Measurements from ENCODE around the gene ADAP2. TPM values are rescaled to one million over a fixed set of nuclear protein-coding genes. Genes with fewer than 3 reads are reported as not detected.
A peak's percentile ranks its signal among the peaks of the same experiment; 100 is the strongest.
"Not testable (repeated sequence)": the region's sequence is repeated elsewhere in the genome, so short reads cannot be mapped to it uniquely, and the experiment has no call there.

ADAP2 gene, protein sequence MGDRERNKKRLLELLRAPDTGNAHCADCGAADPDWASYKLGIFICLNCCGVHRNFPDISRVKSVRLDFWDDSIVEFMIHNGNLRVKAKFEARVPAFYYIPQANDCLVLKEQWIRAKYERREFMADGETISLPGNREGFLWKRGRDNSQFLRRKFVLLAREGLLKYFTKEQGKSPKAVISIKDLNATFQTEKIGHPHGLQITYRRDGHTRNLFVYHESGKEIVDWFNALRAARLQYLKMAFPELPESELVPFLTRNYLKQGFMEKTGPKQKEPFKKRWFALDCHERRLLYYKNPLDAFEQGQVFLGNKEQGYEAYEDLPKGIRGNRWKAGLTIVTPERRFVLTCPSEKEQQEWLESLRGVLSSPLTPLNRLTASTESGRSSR
- total RNA-seq = 1 to 10 TPM in 1 of 2 donors, not detected in 1; 2.1 TPM

GRCh38 chr17:30921544-30922196 lies at the start of gene ADAP2:
Gene ADAP2 (plus strand): TSS chr17:30921945. CDS start chr17:30922015, 70 bp downstream.
- peaks cover 40% of the 10 kb centered on the region for H3K27me3 Mint-ChIP-seq
- no peaks in the 10 kb centered on the region for H3K36me3 Mint-ChIP-seq (ENCODE audit: low read depth)
- peak; percentile 18 for ATAC-seq (replicated peaks)
- H3K4me3 Mint-ChIP-seq = peak within 1 kb of the TSS; percentile 48
- no peaks in the 10 kb centered on the region for H3K9me3 Mint-ChIP-seq
- H3K4me1 Mint-ChIP-seq = no peaks in the 10 kb centered on the region
- H3K27ac Mint-ChIP-seq = no peak within 1 kb of the TSS

- Mint-ChIP-seq H3K9me3 (no peaks in the 10 kb centered on the region), H3K27me3 (no peaks in the 10 kb centered on the region), H3K36me3 (ENCODE audit: low read depth) (peaks cover 50% of the 10 kb centered on the region), H3K4me3 (no peak overlapping the region), H3K4me1 (no peaks in the 10 kb centered on the region), H3K27ac (no peak overlapping the region)
- no peak for ATAC-seq (replicated peaks)
Observed at GRCh38 chr17:30886187-30886586, 35.6 kb upstream of the ADAP2 start.

- H3K4me1 Mint-ChIP-seq = peaks cover 5% of the 10 kb centered on the region
Observed at GRCh38 chr17:30894236-30894635, 27.5 kb upstream of the ADAP2 start.

GRCh38 chr17:30897311-30897710 lies 24.4 kb upstream of the ADAP2 start:
- Mint-ChIP-seq H3K4me1 (peaks cover 9% of the 10 kb centered on the region), H3K4me3 (no peak overlapping the region), H3K9me3 (no peaks in the 10 kb centered on the region), H3K36me3 (ENCODE audit: low read depth) (peaks cover 87% of the 10 kb centered on the region), H3K27ac (no peak overlapping the region), H3K27me3 (no peaks in the 10 kb centered on the region)
- ATAC-seq (replicated peaks) = no peak

More at GRCh38 chr17:30894236-30894635, 27.5 kb upstream of the ADAP2 start:
- no peaks in the 10 kb centered on the region for H3K27me3 Mint-ChIP-seq
- H3K4me3 Mint-ChIP-seq = no peak overlapping the region
- no peak overlapping the region for H3K27ac Mint-ChIP-seq
- no peaks in the 10 kb centered on the region for H3K9me3 Mint-ChIP-seq
- ATAC-seq (replicated peaks) = no peak
- H3K36me3 Mint-ChIP-seq (ENCODE audit: low read depth) = peaks cover 70% of the 10 kb centered on the region

DNA sequence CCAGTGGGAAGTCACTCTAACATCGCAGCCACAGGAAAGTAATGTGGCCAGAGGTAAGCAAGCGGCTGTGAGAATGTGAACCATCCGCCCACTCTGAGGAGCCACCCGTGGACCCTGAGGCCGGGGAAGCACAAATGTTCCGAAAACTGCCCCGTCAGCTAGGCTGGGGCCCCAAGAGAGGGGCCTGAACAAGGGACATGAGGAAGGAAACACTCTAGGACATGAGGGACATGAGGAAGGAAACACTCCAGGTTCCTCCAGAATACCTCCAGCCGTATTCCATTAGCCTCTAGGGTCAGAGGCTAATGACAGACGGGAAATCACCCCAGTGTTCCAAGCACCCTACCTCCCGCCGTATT lies 16.0 kb upstream of the ADAP2 start:
- H3K4me1 Mint-ChIP-seq = peaks cover 23% of the 10 kb centered on the region
- peak; percentile 54 for ATAC-seq (replicated peaks)

GRCh38 chr17:30906101-30906911 lies 15.4 kb upstream of the ADAP2 start, which contains the start of gene TEFM:
Gene TEFM (minus strand): TSS chr17:30906238. CDS start chr17:30906198, 40 bp downstream.
- Mint-ChIP-seq H3K9me3 (no peaks in the 10 kb centered on the region), H3K4me3 (peak within 1 kb of the TSS; percentile 96), H3K27me3 (no peaks in the 10 kb centered on the region), H3K27ac (peak within 1 kb of the TSS; percentile 98), H3K36me3 (ENCODE audit: low read depth) (peaks cover 29% of the 10 kb centered on the region), H3K4me1 (peaks cover 23% of the 10 kb centered on the region)
- ATAC-seq (replicated peaks) = peak; percentile 96

More for the DNA sequence above, 16.0 kb upstream of the ADAP2 start:
- no peaks in the 10 kb centered on the region for H3K27me3 Mint-ChIP-seq
- peaks cover 35% of the 10 kb centered on the region for H3K36me3 Mint-ChIP-seq (ENCODE audit: low read depth)
- peak overlapping the region; percentile 96 for H3K4me3 Mint-ChIP-seq
- H3K9me3 Mint-ChIP-seq = no peaks in the 10 kb centered on the region
- peak overlapping the region; percentile 98 for H3K27ac Mint-ChIP-seq

GRCh38 chr17:30908717-30909420 lies 12.9 kb upstream of the ADAP2 start:
- Mint-ChIP-seq H3K27ac (no peak overlapping the region), H3K4me1 (peaks cover 13% of the 10 kb centered on the region), H3K9me3 (no peaks in the 10 kb centered on the region), H3K4me3 (no peak overlapping the region), H3K27me3 (no peaks in the 10 kb centered on the region), H3K36me3 (ENCODE audit: low read depth) (peaks cover 6% of the 10 kb centered on the region)
- ATAC-seq (replicated peaks) = no peak

DNA sequence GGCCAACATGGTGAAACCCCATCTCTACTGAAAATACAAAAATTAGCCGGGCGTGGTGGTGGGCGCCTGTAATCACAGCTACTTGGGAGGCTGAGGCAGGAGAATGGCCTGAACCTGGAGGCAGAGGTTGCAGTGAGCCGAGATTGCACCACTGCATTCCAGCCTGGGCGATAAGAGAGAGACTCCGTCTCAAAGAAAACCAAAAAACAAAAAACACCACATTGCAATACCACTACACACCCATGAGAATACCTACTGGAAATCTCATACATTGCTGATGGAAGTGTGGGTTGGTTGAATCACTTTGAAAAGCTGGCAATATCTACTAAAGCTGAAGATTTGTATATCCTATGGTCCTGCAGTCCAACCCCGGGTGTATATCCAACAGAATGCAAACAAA lies 11.6 kb upstream of the ADAP2 start:
- not testable (repeated sequence) for H3K27ac Mint-ChIP-seq; H3K4me3 Mint-ChIP-seq; H3K36me3 Mint-ChIP-seq (ENCODE audit: low read depth); H3K9me3 Mint-ChIP-seq; ATAC-seq (replicated peaks); H3K27me3 Mint-ChIP-seq
- peaks cover 12% of the 10 kb centered on the region for H3K4me1 Mint-ChIP-seq

GRCh38 chr17:30913955-30914354 lies 7.8 kb upstream of the ADAP2 start:
- no peaks in the 10 kb centered on the region for H3K9me3 Mint-ChIP-seq
- no peaks in the 10 kb centered on the region for H3K27me3 Mint-ChIP-seq
- no peaks in the 10 kb centered on the region for H3K4me1 Mint-ChIP-seq
- H3K36me3 Mint-ChIP-seq (ENCODE audit: low read depth) = no peaks in the 10 kb centered on the region
- ATAC-seq (replicated peaks) = no peak
- no peak overlapping the region for H3K27ac Mint-ChIP-seq
- no peak overlapping the region for H3K4me3 Mint-ChIP-seq

DNA sequence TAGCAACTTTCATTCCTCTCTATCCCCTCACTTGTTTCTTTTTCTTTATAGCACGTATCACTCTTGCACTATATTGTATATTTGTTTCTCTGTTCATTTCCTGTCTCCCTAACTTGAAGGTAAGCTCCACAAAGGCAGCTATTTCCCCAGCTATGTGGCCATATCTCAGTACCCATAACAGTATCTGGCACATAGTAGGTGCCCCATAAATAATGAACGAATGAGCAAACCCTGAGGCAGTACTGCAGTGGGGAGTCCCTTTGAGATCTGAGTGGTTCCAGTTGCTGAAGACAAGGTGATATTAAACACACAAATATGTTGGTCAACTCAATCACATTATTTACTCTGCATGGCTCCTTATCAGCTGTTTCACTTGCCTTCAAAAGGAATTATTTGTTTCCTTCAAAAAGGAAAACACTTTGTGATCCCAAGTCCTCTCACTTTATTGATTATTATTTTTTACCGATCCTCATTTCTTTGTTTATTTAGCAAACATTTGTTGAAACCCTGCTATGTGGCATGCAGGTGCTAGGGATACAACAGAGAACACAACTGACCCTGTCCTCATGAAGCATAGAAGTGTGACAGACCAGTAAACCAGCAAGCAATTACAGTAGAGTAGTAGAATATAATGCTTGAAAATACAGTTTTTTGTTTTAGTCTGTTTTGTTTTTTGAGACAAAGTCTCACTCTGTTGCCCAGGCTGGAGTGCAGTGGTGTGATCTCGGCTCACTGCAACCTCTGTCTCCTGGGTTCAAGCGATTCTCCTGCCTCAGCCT lies 5.7 kb upstream of the ADAP2 start:
- Mint-ChIP-seq H3K4me3 (no peak overlapping the region), H3K4me1 (no peaks in the 10 kb centered on the region), H3K36me3 (ENCODE audit: low read depth) (no peaks in the 10 kb centered on the region), H3K27ac (no peak overlapping the region), H3K27me3 (peaks cover 13% of the 10 kb centered on the region), H3K9me3 (no peaks in the 10 kb centered on the region)
- ATAC-seq (replicated peaks) = no peak

DNA sequence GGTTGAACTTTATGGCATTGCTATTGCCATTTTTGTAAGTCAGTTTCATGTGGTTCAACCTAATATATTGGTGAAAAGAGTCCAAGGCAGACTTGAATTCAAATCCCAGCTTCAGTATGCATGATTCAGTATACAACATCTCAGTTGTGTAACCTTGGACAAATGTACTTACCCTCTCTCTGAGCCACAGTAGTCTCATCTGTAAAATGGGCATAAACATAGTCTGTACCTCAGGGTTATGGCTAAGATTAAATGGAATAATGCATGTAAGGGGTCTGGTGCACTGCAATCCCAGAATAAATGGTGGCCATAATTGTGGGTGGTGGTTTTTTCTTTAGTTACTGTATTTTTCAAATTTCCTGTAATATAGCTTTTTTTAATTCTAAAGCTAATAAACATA lies 4.7 kb upstream of the ADAP2 start:
- Mint-ChIP-seq H3K4me1 (no peaks in the 10 kb centered on the region), H3K27me3 (peaks cover 20% of the 10 kb centered on the region), H3K9me3 (no peaks in the 10 kb centered on the region), H3K4me3 (no peak overlapping the region), H3K36me3 (ENCODE audit: low read depth) (no peaks in the 10 kb centered on the region), H3K27ac (no peak overlapping the region)
- no peak for ATAC-seq (replicated peaks)

- no peaks in the 10 kb centered on the region for H3K4me1 Mint-ChIP-seq
- H3K36me3 Mint-ChIP-seq (ENCODE audit: low read depth) = no peaks in the 10 kb centered on the region
- no peak overlapping the region for H3K27ac Mint-ChIP-seq
- ATAC-seq (replicated peaks) = no peak
- no peak overlapping the region for H3K4me3 Mint-ChIP-seq
- H3K9me3 Mint-ChIP-seq = no peaks in the 10 kb centered on the region
- peaks cover 30% of the 10 kb centered on the region for H3K27me3 Mint-ChIP-seq
Observed at GRCh38 chr17:30920282-30920681, 1.5 kb upstream of the ADAP2 start.

GRCh38 chr17:30920683-30921543 lies 832 bp upstream of the ADAP2 start:
- H3K4me3 Mint-ChIP-seq = peak overlapping the region; percentile 36
- no peaks in the 10 kb centered on the region for H3K4me1 Mint-ChIP-seq
- no peak for ATAC-seq (replicated peaks)
- H3K36me3 Mint-ChIP-seq (ENCODE audit: low read depth) = no peaks in the 10 kb centered on the region
- peaks cover 33% of the 10 kb centered on the region for H3K27me3 Mint-ChIP-seq
- no peak overlapping the region for H3K27ac Mint-ChIP-seq
- no peaks in the 10 kb centered on the region for H3K9me3 Mint-ChIP-seq
